ENCODE results near the gene ELOVL2.
"Not testable (repeated sequence)": the region's sequence is repeated elsewhere in the genome, so short reads cannot be mapped to it uniquely, and the experiment has no call there.

ELOVL2 gene

DNA sequence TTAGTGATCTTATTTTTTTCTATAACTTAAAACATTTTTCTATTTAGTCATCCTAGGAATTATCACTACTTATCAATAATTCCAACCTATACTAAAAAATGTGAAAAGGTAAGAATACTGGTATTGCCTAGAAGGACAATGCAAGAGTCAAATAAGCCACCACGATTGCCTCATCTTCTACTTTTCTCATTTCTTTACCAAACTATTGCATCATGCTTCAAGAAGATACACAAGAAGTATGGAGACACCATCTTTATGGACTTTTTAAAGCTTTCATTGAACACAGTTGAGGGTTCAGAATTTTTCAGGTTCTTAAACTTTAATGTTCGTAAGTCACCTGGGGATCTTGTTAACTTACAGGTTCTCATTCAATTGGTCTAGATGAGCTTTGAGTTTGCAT, 25.9 kb downstream of the ELOVL2 start:
- no peak for DNase-seq

DNA sequence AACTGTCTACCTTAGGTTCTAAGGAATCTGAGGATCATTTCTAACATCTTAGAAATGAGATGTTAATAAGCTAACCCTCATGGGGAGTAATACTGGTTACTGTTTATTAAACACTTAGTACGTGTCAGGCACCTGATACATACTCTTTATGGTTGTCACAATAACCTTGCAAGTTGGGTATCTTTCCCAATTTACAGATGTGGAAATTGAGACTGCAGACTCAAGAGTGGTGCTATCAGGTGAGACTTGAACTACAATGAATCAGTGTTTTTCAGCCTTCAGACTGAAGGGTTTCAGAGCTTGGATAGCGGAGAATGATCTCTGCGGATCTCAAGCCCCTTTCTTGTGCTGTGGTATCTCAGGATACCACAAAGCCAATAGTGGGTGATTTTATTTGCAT, 27.0 kb downstream of the ELOVL2 start:
- no peak for DNase-seq

DNA sequence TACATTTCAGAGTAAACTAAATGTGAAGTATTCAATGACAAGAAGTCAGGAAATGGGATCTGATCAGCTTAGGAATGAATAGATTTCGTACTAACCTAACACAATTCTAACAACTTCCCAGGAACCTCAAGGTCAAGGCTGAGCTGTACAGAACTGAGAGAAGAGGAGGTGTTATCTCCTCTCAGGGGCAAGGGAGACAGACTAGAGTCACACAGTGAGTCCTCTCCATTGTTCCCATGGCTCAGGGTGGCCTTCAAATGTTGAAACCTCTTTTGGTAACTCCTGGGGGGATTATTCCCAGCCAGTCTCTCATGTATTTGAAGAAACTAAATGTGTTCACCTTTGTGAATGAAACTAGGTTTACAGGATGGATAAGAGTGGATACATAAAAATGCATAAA, 27.7 kb downstream of the ELOVL2 start:
- DNase-seq, result no peak

DNA sequence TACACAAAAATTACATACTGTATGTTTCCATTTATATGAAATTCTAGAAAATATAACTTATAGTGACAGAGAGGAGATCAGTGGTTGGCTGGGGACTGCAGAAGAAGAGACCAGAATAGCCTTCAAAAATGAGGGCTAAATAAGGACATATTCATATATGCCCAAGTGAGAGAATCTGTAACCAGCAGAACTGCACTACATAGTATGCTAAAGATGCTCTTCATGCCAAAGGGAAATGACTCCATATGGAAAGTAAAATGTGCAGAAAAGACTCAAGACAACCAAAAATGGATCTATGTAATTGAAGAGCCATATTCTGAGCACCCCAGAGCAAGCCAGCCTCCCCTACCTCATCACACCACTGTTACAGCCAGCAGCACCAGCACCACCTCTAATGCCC, 29.0 kb downstream of the ELOVL2 start:
- no peak for DNase-seq

DNA sequence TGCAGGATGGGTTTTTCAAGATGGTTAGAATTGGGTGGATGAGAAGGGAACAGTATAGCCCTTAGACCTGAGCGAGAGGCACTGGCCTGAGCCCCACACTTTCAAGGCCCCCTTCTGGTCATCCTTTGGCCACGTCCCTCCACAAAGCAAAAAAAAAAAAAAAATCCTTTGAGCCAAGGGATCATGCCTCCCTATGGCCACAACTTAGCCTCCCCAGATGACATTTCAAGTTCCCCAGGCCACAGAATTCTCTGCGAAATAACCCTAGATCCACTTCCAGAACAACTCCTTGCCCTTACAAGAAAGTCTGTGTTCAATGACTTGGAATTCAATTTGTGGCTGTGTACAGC, 30.4 kb downstream of the ELOVL2 start:
- DNase-seq, result no peak

DNA sequence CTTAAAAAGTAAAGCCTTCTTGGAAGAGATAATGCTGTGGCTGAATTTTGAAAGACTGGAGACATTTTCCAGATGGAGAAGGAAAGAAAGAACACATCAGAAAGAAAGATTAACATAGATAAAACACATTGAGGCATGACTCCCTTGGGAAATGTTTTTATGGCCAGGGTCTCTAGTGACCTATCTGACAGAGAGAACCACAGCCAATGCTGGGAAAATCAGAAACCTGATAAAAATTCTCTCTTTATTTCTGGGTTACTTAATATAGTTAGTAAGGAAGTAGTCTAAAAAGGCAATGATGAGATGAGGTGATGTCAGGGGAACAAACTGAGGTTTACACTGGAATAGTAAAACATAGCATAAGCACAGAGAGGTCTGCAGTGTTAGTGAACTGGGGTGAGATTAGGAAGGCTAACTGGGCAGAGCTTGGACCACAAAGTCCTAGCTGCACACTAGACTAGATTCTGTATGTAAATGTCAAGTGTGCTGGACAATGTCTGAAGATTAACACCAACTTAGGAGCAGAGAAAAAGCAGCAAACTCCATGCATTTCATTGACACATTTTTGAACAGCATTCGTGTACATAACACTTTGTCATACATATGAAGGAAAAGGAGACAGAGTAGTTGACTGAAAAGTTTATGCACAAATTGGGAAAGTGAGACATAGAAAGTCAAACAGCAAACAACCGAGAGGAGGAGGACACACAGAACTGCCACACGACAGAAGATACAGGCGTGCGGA, 31.0 kb downstream of the ELOVL2 start:
- DNase-seq, result no peak

DNA sequence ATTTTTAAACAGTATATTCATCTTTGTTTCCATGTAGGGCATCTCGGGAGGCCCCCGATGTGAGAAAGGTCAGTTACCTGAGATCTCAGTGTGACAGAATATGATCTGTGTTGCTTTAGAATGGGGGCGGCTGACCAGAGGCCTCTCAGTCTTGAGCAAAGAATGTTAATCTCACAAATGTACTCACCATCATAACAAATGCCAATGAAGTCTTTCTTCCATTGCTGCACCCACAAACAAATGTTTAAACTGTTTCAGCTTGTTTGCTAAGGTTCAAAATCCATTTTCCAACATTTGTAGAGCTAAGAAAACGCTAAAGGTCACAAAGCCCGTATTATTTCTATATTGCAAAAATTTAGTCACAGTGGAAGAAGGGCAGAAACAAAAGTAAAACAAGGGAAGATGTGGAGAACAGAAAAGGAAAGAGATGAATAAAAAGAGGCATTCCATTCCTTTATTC, 31.8 kb downstream of the ELOVL2 start:
- DNase-seq, result no peak

DNA sequence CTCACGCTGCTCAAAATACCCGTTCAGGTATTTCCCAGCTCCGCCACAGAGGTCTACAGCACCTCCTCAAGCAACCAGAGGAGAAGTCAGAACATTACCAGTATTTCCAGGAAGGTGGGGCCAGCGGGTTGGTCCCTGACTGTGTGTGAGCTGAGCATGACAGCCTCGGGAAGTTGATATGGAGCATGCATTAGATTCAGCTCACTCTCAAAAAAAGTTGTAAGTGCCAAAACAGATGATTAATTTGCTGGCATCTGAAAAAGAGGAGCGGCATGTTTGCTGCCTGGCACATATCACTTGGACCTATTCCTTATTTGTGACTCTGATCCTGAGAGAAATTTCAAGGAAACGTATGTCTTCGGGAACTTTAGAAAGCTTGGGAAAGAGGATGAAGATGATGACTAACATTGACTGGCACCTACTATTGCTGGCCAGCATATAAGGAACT, 32.3 kb downstream of the ELOVL2 start:
- no peak for DNase-seq

DNA sequence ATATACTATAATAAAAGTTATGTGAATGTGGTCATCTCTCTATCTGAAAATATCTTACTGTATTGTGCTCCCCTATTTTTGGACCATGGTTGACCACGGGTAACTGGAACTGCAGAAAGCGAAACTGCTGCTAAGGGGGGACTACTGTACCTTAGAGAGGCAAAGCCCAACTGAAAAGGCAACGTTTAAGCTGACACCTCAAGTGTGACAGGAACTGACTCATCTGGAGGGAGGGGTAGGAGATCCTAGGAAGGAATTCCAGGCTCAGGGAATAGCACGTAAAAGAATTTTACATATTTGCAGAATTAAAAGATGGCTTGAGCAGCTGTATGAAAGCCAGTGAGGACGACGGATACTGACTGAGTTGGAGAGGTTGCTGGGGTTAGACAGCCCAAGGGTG, 34.8 kb downstream of the ELOVL2 start:
- no peak for DNase-seq

DNA sequence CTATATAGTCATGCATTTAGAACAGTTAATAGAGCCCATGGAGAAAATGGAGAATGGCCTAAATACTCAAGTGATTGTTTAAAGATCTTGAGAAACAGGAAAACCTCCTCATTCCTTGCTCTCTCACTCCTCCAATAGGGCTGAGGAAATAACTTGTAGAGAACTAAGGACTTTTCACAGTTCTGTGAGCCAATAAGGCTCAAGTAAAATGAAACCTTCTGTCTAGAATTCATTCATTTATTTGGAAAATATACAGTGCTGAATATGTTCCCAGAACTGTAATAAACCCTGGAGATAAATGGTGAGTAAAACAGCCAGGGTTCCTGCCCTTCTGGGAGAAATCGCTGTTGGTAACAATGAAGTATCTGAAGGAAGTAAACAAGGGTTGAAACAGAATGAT, 35.3 kb downstream of the ELOVL2 start:
- no peak for DNase-seq

DNA sequence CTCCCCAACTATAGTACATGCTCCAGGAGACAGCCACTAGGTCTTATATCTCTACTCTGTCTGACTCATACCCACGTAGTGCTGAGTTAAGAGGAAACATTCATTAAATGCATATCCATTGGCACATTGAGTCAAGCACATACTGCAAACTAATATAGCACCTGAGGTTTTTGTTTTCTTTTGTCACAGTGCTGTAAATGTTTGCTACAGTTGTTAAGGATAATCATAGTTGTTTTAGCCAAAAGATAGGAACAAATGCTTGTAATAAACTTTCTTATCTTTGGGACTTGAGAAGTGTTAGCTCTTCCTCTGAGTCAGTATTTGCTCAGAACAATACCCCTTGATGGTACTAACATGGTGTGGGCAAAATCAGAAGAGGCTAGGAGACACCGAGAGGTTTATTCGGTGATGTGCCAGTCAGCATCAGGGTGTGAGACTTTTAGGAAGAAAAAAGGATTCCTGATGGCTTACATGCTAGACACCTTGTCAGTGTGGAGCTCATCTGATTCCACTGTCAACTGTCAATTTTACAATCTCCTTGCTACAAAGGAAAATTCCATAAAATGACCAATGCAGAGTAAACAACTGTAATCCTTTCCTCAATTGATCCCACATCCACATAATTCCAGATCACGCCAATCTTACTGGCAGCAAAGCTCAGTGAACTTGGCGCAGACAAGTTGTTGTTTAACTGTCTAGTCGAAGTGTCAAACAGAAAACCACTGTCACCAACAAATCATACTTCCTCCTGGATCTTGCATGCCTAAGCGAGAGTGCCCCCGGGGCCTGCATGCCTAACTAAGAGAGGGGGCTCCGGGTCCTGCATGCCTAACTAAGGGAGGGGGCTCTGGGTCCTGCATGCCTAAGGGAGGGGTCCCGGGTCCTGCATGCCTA, 36.1 kb downstream of the ELOVL2 start:
- DNase-seq, result no peak

DNA sequence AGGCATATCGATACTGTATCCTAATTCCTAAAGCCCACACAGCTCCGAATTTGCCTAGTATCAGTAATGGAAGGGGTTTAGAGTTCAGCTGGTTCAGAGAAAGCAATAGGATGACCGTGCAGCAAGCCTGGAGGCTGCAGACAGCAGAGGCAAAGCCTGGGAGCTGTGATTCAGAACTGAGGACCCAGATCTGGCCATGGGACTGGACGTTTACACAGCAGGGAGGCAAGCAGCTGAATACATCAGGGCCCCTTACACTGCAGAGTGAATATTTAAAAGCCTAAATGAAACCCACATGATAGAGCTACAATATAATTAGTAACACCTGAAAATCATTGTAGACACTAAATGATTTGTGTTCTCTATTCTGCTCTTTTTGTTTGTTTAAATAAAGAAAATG, 38.0 kb downstream of the ELOVL2 start:
- no peak for DNase-seq

DNA sequence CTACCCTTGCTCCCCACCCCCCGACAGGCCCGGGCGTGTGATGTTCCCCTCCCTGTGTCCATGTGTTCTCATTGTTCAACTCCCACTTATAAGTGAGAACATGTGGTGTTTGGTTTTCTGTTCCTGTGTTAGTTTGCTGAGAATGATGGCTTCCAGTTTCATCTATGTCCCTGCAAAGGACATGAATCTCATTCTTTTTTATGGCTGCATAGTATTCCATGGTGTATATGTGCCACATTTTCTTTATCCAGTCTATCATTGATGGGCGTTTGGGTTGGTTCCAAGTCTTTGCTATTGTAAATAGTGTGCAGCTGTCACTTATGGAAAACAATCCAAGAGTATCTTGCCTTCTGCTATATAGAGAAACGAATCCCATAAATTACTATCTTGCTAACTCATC, 40.8 kb downstream of the ELOVL2 start:
- DNase-seq, result not testable (repeated sequence)

DNA sequence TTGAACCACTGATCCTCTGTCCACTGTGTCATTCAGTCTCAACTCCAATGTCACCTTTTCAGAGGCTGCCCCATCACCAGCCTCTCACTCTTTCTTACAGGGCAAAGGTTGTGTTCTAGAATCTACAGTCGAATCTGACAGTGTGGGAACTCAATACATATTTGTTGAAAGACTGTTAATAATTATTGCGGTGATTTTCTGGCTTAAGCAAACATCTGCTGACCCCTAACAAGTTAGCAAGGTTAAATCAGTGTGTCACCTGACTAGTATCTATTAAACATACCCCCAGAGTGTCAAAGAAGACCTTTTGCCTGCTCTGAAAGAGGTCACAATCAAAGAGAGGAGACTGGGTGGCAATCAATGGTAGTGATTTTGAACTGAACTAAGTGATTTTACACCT, 41.9 kb downstream of the ELOVL2 start:
- DNase-seq, result no peak

DNA sequence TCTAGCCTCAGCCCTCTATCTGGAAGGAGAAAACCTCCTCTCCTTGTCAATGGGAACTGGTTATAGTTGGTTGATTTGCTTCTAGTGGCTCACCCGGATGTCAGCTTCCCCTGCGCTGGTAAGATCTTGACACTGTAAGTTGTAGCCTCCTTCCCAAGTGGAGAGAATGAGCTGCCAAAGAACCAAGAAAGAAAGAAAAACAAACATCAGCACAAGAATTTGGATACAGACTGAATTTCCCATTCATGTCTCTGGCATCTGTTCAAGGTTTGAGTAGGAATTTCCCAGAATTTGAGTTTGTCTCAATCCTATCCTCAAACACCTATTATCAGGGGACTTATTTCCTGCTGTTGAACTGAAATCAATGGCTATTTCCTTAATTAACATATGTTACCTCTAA, 44.1 kb downstream of the ELOVL2 start:
- DNase-seq, result no peak

DNA sequence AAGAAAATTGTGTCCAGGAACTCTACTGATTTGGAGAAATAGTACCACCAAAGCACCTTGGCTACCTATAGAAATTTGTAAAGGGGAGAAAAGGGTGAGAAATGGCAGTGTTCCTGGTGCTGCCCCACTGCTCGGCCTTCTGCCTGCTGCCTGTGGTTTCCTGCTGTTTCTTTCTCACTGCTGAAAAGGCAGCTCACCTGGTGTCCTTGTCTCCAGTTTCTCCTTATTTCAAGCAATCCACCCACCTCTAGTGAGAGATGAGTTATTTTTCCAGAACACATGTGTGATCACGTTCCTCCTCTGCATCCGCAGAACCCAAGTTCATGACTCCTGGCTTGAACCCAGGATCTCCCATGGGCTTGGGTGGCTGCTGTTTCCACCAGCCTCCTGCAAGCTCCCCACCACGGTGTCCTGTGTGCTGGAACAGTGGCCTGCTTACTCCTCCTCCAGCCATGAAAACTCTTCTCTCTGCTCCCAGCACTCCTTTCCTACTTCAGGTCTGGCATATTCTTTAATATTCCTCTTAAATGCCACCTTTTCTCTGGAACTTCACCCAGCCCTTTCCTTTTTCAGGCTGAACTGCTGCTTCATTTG, 48.9 kb downstream of the ELOVL2 start:
- DNase-seq, result no peak

DNA sequence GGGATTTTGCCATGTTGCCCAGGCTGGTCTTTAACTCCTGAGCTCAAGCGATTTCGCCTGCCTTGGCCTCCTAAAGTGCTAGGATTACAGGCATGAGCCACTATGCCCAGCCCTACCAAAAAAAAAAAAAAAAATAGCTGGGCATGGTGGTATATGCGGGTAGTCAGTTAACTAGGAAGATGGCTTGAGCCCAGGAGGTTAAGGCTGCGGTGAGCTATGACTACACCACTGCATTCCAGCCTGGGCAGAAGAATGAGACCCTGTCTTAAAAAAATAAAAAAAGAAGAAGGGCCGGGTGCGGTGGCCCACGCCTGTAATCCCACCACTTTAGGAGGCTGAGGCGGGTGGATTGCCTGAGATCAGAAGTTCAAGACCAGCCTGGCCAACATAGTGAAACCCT, 50.2 kb downstream of the ELOVL2 start:
- DNase-seq, result no peak

DNA sequence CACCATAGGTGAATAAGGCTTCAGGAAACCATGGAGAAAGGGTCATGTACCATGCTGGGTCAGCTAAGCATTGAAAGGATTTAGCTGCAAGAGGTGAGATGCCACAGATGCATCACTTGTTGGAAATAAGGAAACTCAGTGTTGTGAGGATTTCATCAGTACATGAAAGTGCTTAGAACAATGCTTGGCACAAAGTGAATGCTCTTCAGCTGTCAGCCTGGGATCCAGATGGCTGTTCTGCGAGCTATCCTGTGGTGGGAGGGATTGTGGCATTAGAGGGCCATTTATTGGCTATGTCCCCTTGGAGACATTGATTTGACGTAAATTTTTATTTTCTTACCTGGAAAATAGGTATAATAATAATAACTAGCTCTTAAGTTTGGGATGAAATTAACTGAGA, 53.0 kb downstream of the ELOVL2 start:
- DNase-seq, result no peak

DNA sequence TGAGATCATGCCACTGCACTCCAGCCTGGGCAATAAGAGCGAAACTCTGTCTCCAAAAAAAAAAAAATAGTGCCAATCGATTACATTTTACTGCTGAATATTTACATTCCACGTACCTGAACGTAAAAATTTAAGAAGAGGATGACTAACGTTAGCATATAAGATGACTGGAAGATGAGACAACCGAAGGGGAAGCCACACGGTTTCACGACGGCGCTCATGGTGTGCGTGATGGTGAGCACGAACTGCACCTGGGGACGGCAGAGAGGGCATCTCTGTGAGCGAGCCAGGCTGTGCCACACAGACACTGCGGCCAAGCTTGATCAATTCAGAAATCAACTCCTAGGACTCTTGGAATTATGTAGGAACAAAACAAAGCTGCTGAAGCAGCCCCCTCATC, 54.5 kb downstream of the ELOVL2 start:
- no peak for DNase-seq

DNA sequence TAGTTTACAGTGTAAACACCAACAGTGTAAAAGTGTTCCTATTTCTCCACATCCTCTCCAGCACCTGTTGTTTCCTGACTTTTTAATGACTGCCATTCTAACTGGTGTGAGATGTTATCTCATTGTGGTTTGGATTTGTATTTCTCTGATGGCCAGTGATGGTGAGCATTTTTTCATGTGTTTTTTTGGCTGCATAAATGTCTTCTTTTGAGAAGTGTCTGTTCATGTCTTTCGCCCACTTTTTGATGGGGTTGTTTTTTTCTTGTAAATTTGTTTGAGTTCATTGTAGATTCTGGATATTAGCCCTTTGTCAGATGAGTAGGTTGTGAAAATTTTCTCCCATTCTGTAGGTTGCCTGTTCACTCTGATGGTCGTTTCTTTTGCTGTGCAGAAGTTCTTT, 59.1 kb downstream of the ELOVL2 start:
- not testable (repeated sequence) for DNase-seq

DNA sequence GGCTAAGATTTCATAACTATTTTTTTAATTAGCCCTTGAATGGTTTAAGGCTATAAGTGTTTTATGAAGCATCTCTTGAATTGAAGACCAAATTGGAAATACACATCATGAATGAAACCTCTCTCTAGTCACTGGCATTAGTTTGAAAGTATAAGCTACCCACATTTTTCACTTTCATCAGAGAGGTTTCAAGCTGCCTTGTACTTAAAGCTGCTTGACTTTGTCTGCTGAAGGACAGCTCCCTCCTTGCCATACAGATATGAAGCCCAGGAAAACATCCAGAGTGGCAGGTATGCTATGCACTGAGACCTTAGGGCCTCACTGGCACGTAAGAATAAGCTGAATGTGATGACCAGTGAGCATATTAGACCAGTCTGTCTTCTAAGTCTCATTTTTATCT, 62.7 kb downstream of the ELOVL2 start:
- no peak for DNase-seq

DNA sequence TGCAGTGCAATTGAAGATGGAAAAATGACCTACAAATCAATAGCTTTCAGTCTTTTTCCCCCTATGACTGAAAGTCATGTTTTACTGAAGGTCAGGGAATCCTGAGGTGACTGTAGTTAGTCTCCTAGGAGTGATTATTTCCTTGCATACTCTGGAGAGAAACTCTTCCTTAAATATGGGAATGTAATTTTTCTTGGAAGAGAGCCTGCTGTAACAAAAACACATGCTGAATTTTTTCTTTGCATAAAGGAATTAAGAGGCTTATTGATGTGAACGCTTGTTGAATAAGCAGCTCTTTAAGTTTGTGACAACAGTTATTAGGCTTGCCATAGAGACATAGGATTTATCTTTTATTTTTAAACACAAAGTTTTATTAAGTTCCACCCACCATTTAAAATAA, 64.5 kb downstream of the ELOVL2 start:
- no peak for DNase-seq

DNA sequence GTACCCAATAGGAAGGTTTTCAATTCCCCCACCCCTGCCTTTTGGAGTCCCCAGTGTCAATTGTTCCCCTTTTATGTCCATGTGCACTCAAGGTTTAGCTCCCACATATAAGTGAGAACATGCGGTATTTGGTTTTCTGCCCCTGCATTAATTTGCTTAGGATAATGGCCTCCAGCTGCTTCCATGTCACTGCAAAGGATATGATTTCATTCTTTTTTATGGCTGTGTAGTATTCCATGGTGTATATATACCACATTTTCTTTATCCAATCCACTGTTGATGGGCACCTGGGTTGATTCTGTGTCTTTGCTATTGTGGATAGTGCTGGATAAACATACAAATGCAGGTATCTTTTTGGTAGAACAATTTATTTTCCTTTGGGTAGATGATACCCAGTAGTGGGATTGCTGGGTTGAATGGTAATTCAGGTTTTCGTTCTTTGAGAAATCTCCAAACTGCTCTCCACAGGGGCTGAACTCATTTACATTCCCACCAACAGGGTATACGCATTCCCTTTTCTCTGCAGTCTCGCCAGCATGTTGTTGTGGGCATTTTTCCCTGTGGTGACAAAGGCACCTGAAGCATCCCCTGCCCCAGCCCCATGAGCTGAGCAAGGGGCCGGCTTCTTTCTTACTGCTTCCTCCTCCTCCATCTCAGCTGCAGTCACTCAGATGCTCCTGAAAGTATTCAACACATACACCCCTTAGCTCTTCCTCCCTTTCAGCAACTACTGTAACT, 66.7 kb downstream of the ELOVL2 start:
- DNase-seq, result no peak

All from AML-193 (cell line).